CD8-positive, alpha-beta memory T cell (primary cell): Measurements from ENCODE around the gene SYT2. TPM values are rescaled to one million over a fixed set of nuclear protein-coding genes. Genes with fewer than 3 reads are reported as not detected.
A peak's percentile ranks its signal among the peaks of the same experiment; 100 is the strongest.
"Not testable (repeated sequence)": the region's sequence is repeated elsewhere in the genome, so short reads cannot be mapped to it uniquely, and the experiment has no call there.

Source experiments
- CTCF ChIA-PET: fragments of 350-600 bp; sonication (Branson Sonifier 250); formaldehyde crosslinking; loops from one replicate; lab custom pipeline; 2021; ENCODE audit warnings: antibody characterized with exemption; lab: Charles Lee
- POLR2A ChIA-PET: fragments of 350-600 bp; sonication (Branson Sonifier 250); formaldehyde crosslinking; loops from one replicate; lab custom pipeline; 2021; ENCODE audit warnings: antibody characterized with exemption; lab: Charles Lee
- DNase-seq, 5 donors: peaks; one replicate each; pipeline versions ENCODE4 v3.0.0 to v3.0.0-alpha.2; 2020 to 2022; ENCODE audit warnings: mixed read lengths in 1 of 5
- H3K27ac ChIP-seq: one replicate; pipeline ENCODE4 v1.7.0; 2013; ENCODE audit warnings: low read depth, mild to moderate bottlenecking, low read length, moderate library complexity
- H3K27me3 ChIP-seq: 2 replicates; pipeline ENCODE4 v1.7.0; 2013; ENCODE audit warnings: low read length, mild to moderate bottlenecking; ENCODE audit not compliant: insufficient read depth, poor library complexity, severe bottlenecking
- H3K36me3 ChIP-seq: 2 replicates; pipeline ENCODE4 v1.7.0; 2013; ENCODE audit warnings: mild to moderate bottlenecking, low read length, moderate library complexity; ENCODE audit not compliant: insufficient read depth
- H3K4me1 ChIP-seq: 2 replicates; pipeline ENCODE4 v1.7.0; 2013; ENCODE audit warnings: mild to moderate bottlenecking, low read length, moderate library complexity; ENCODE audit not compliant: insufficient read depth
- H3K4me3 ChIP-seq: 2 replicates; pipeline ENCODE4 v1.7.0; 2013; ENCODE audit warnings: mild to moderate bottlenecking, low read length
- H3K9me3 ChIP-seq: 2 replicates; pipeline ENCODE4 v1.7.0; 2013; ENCODE audit warnings: mild to moderate bottlenecking, low read length
- H3K27ac Mint-ChIP-seq, 8 donors: one replicate each; pipeline ENCODE4 v1.8.0; 2020 to 2021; ENCODE audit warnings: mixed read lengths in 8 of 8, mild to moderate bottlenecking in 6 of 8, inconsistent platforms in 3 of 8, moderate library complexity in 3 of 8
- H3K27me3 Mint-ChIP-seq, 2 donors: one replicate each; pipeline ENCODE4 v1.8.0; 2020 to 2021; ENCODE audit warnings: mixed read lengths in 2 of 2, mild to moderate bottlenecking in 1 of 2, moderate library complexity in 1 of 2
- H3K36me3 Mint-ChIP-seq, 3 donors: one replicate each; pipeline ENCODE4 v1.8.0; 2020 to 2021; ENCODE audit warnings: mixed read lengths in 3 of 3, inconsistent platforms in 1 of 3, mild to moderate bottlenecking in 1 of 3
- H3K4me1 Mint-ChIP-seq, 3 donors: one replicate each; pipeline ENCODE4 v1.8.0; 2020 to 2021; ENCODE audit warnings: mixed read lengths in 3 of 3, inconsistent platforms in 1 of 3, mild to moderate bottlenecking in 1 of 3
- H3K4me3 Mint-ChIP-seq, 7 donors: one replicate each; pipeline ENCODE4 v1.8.0; 2020 to 2021; ENCODE audit warnings: mixed read lengths in 7 of 7, mild to moderate bottlenecking in 6 of 7, moderate library complexity in 4 of 7, inconsistent platforms in 2 of 7
- H3K9me3 Mint-ChIP-seq, 5 donors: one replicate each; pipeline ENCODE4 v1.8.0; 2020 to 2022; ENCODE audit warnings: mixed read lengths in 5 of 5, mild to moderate bottlenecking in 3 of 5, moderate library complexity in 2 of 5, inconsistent platforms in 1 of 5
- polyA plus RNA-seq: library from polyadenylated mRNA; unstranded; fragments of 300-500 nt; fragmentation: Illumina TruSeq; gene quantifications from one replicate; pipeline ENCODE4 v1.2.3, GENCODE V29; 2021
- total RNA-seq, 2 experiments: library from RNA; stranded (reverse); gene quantifications; one replicate each; pipeline ENCODE4 v1.2.3, GENCODE V29; 2021

The SYT2 gene
- total and polyA plus RNA-seq, 3 experiments from 2014 or later = not detected

DNA sequence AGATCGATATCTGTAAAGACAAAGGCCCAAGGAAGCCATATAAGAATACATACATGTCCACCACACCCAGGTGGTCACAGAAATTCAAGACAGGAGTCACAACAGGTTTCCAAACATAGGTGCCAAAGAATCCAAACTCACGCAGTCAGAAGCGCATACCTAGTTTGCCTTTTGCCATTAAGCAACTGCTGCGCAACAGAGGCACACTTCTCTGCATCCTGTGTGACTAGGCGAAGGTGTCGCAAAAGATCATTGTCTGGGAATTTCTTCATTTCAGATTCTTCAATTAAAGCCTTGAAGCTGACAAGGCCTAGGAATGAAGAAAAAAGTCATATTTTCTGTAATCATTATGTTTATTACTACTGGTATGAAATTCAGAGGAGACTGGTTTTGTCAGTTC lies 32.2 kb upstream of the SYT2 start:
- H3K27ac Mint-ChIP-seq = no peak overlapping the region
- no peak overlapping the region for H3K4me3 Mint-ChIP-seq
- H3K4me3 ChIP-seq = no peak overlapping the region
- H3K36me3 Mint-ChIP-seq = peaks cover 14 to 73% (median 37%) of the 10 kb centered on the region in 3 donors
- peaks cover 0 to 2% (median 0%) of the 10 kb centered on the region in 5 donors for H3K9me3 Mint-ChIP-seq
- H3K4me1 ChIP-seq = no peaks in the 10 kb centered on the region
- no peaks in the 10 kb centered on the region for H3K9me3 ChIP-seq
- no peak for DNase-seq
- no peaks in the 10 kb centered on the region for H3K4me1 Mint-ChIP-seq
- ChIA-PET CTCF (no interaction called here), POLR2A (no interaction called here)
- H3K27me3 ChIP-seq = no peaks in the 10 kb centered on the region
- H3K27me3 Mint-ChIP-seq = no peaks in the 10 kb centered on the region
- H3K27ac ChIP-seq = no peak overlapping the region
- H3K36me3 ChIP-seq = peaks cover 48% of the 10 kb centered on the region

GRCh38 chr1:202733251-202733650 lies 23.0 kb upstream of the SYT2 start:
- no peak overlapping the region for H3K4me3 ChIP-seq
- no peaks in the 10 kb centered on the region for H3K9me3 ChIP-seq
- no peaks in the 10 kb centered on the region for H3K4me1 ChIP-seq
- H3K27me3 ChIP-seq = no peaks in the 10 kb centered on the region
- H3K27me3 Mint-ChIP-seq = no peaks in the 10 kb centered on the region
- POLR2A ChIA-PET = no interaction called here
- peaks cover 39% of the 10 kb centered on the region for H3K36me3 ChIP-seq
- H3K36me3 Mint-ChIP-seq = peaks cover 7 to 86% (median 47%) of the 10 kb centered on the region in 3 donors
- CTCF ChIA-PET = interaction anchor here (1.2 to 1.9 kb wide), 2 partner anchors 10 to 13 kb away, joined by 3 to 4 read pairs; no protein-coding TSS in a partner anchor
- no peak overlapping the region for H3K27ac ChIP-seq
- no peak overlapping the region for H3K4me3 Mint-ChIP-seq
- DNase-seq = no peak
- peak overlapping the region in 1 of 8 donors; percentile 48 for H3K27ac Mint-ChIP-seq
- no peaks in the 10 kb centered on the region for H3K9me3 Mint-ChIP-seq
- H3K4me1 Mint-ChIP-seq = no peaks in the 10 kb centered on the region

- POLR2A ChIA-PET = no interaction called here
- Mint-ChIP-seq H3K27me3 (no peaks in the 10 kb centered on the region), H3K36me3 (peaks cover 8 to 74% (median 42%) of the 10 kb centered on the region in 3 donors), H3K27ac (no peak overlapping the region), H3K4me1 (no peaks in the 10 kb centered on the region), H3K4me3 (no peak overlapping the region), H3K9me3 (no peaks in the 10 kb centered on the region)
- Histone ChIP-seq H3K27ac (no peak overlapping the region), H3K4me1 (no peaks in the 10 kb centered on the region), H3K9me3 (no peaks in the 10 kb centered on the region), H3K36me3 (peaks cover 19% of the 10 kb centered on the region), H3K4me3 (no peak overlapping the region), H3K27me3 (no peaks in the 10 kb centered on the region)
- DNase-seq = no peak
- CTCF ChIA-PET = interaction anchor here (2.8 kb wide), 1 partner anchor 9 kb away, joined by 16 read pairs; no protein-coding TSS in a partner anchor
Measured at GRCh38 chr1:202728951-202729350, 18.7 kb upstream of the SYT2 start.

DNA sequence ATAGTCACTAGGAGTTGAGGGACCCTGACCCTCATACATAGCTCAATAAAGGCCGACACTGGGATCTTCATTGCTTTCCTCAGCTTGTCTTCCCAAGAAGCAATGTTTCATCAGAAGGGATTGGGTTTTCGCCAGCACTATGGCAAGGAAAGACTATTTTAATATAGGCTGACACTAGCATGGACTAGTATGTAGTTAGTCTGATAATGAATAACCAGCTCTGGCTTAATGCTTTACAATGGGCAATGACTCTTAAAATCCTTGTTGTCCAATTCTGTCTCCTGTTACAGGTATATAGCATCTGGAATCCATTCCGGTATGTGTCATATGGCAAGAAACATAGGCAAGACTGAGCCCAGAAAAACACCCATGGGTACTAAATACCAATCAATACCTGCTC lies 15.3 kb upstream of the SYT2 start:
- Histone ChIP-seq H3K9me3 (no peaks in the 10 kb centered on the region), H3K4me3 (no peak overlapping the region), H3K27me3 (no peaks in the 10 kb centered on the region), H3K36me3 (peaks cover 9% of the 10 kb centered on the region), H3K4me1 (no peaks in the 10 kb centered on the region), H3K27ac (no peak overlapping the region)
- CTCF ChIA-PET = interaction anchor here (1.6 kb wide), 1 partner anchor 532 kb away, joined by 4 read pairs; the partner anchor contains the start of gene LGR6
- H3K27ac Mint-ChIP-seq = peak overlapping the region in 1 of 8 donors; percentile 60
- no peak for DNase-seq
- H3K4me3 Mint-ChIP-seq = no peak overlapping the region
- POLR2A ChIA-PET = no interaction called here
- H3K27me3 Mint-ChIP-seq = no peaks in the 10 kb centered on the region
- no peaks in the 10 kb centered on the region for H3K9me3 Mint-ChIP-seq
- H3K4me1 Mint-ChIP-seq = no peaks in the 10 kb centered on the region
- H3K36me3 Mint-ChIP-seq = peaks cover 8 to 40% (median 27%) of the 10 kb centered on the region in 3 donors

GRCh38 chr1:202723708-202724107 lies 13.5 kb upstream of the SYT2 start:
- peaks cover 0 to 4% (median 1%) of the 10 kb centered on the region in 3 donors for H3K4me1 Mint-ChIP-seq
- ChIA-PET POLR2A (no interaction called here), CTCF (interaction anchor here (1.0 kb wide), 1 partner anchor 9 kb away, joined by 4 read pairs; no protein-coding TSS in a partner anchor)

GRCh38 chr1:202723046-202723445 lies 12.8 kb upstream of the SYT2 start:
- H3K27ac Mint-ChIP-seq, H3K4me3 ChIP-seq, H3K9me3 ChIP-seq, H3K9me3 Mint-ChIP-seq, H3K36me3 ChIP-seq, H3K4me1 ChIP-seq, H3K27me3 Mint-ChIP-seq, H3K27ac ChIP-seq, POLR2A ChIA-PET, DNase-seq, H3K4me1 Mint-ChIP-seq, H3K4me3 Mint-ChIP-seq, H3K27me3 ChIP-seq: not testable (repeated sequence)
- CTCF ChIA-PET = interaction anchor here (1.0 kb wide), 1 partner anchor 9 kb away, joined by 4 read pairs; no protein-coding TSS in a partner anchor
- H3K36me3 Mint-ChIP-seq = peaks cover 0 to 15% (median 5%) of the 10 kb centered on the region in 3 donors

More at GRCh38 chr1:202723708-202724107, 13.5 kb upstream of the SYT2 start:
- Mint-ChIP-seq H3K27me3 (no peaks in the 10 kb centered on the region), H3K36me3 (peaks cover 4 to 22% (median 10%) of the 10 kb centered on the region in 3 donors), H3K27ac (peak overlapping the region in 2 of 8 donors; percentile 2 to 44), H3K4me3 (no peak overlapping the region), H3K9me3 (no peaks in the 10 kb centered on the region)
- no peak for DNase-seq
- H3K36me3 ChIP-seq = no peaks in the 10 kb centered on the region
- no peak overlapping the region for H3K4me3 ChIP-seq
- no peak overlapping the region for H3K27ac ChIP-seq
- no peaks in the 10 kb centered on the region for H3K4me1 ChIP-seq
- H3K27me3 ChIP-seq = no peaks in the 10 kb centered on the region
- no peaks in the 10 kb centered on the region for H3K9me3 ChIP-seq

- CTCF ChIA-PET = interaction anchor here (1.2 to 4.2 kb wide), 2 partner anchors 282 to 373 kb away, joined by 4 to 35 read pairs; partner anchors contain the start of gene UBE2T
- H3K4me3 ChIP-seq = no peak overlapping the region
- peaks cover 7% of the 10 kb centered on the region for H3K27me3 ChIP-seq
- Mint-ChIP-seq H3K27me3 (peaks cover 10 to 30% of the 10 kb centered on the region in 2 donors), H3K9me3 (no peaks in the 10 kb centered on the region), H3K4me3 (no peak overlapping the region), H3K36me3 (no peaks in the 10 kb centered on the region), H3K4me1 (peaks cover 0 to 4% (median 1%) of the 10 kb centered on the region in 3 donors), H3K27ac (no peak overlapping the region)
- H3K9me3 ChIP-seq = no peaks in the 10 kb centered on the region
- H3K4me1 ChIP-seq = no peaks in the 10 kb centered on the region
- no peak for DNase-seq
- H3K36me3 ChIP-seq = no peaks in the 10 kb centered on the region
- no peak overlapping the region for H3K27ac ChIP-seq
- POLR2A ChIA-PET = no interaction called here
Measured at GRCh38 chr1:202716654-202717053, 6.4 kb upstream of the SYT2 start.

GRCh38 chr1:202714202-202714601 lies 3.9 kb upstream of the SYT2 start:
- POLR2A ChIA-PET, H3K9me3 Mint-ChIP-seq, H3K36me3 Mint-ChIP-seq, H3K36me3 ChIP-seq, H3K27ac Mint-ChIP-seq, H3K4me3 Mint-ChIP-seq, DNase-seq, H3K9me3 ChIP-seq, H3K4me1 ChIP-seq, H3K4me3 ChIP-seq, H3K27ac ChIP-seq, H3K4me1 Mint-ChIP-seq, CTCF ChIA-PET: not testable (repeated sequence)
- H3K27me3 ChIP-seq = peaks cover 14% of the 10 kb centered on the region
- H3K27me3 Mint-ChIP-seq = peaks cover 20 to 44% of the 10 kb centered on the region in 2 donors
